Fibroblast of peridontal ligament (primary cell): Measurements from ENCODE around the gene KCTD16.
A peak's percentile ranks its signal among the peaks of the same experiment; 100 is the strongest.

Experiments
- DNase-seq: peaks from one replicate; pipeline ENCODE4 v3.0.0-alpha.2; 2010; ENCODE audit errors: extremely low read depth

The KCTD16 gene

DNA sequence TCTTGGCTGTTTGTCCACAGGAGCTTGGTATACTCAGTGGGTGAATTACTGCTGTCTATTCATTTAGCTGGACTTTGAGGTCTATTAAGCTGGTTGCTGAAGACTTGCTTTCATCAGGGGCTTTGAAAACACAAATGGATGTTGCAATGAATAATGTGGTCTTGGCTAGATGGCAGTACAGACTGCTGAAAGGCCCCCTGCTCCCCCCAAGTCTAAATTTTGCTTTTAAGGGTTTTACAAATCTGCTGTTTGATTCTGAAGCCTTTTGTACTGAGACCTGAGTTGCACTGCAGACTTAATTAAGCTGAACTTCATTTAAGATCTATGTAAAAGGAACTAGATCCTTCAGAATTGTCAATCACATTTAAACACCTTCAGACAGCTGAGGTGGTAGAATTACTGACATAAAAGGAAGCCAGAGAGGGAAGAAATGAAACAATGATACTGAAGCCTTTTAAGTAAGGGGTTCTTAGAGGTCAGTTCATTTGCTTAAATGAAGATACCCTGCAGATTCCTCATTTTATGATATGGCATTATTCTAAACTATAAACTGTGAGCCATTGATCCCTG lies 37.3 kb downstream of the KCTD16 start:
- DNase-seq = peak; percentile 37

DNA sequence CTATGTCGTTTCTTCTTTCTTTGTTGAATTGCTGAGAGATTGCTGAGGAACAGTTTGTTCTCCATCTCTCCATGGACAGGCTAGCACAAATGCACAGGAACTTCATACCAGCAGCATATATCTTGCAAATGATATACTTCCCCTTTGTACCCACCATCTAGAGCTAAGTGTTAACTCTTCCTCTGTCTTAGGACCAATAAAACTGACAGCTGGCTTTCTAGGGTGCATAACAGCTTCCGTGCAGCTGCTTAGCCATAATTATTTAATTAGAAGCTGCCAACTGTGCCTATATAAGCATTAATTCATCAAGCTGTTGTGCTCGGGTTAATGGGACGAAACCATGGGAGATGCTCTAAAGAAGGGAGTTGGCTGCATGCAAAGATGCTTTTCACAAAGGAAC lies 38.7 kb downstream of the KCTD16 start:
- no peak for DNase-seq

DNA sequence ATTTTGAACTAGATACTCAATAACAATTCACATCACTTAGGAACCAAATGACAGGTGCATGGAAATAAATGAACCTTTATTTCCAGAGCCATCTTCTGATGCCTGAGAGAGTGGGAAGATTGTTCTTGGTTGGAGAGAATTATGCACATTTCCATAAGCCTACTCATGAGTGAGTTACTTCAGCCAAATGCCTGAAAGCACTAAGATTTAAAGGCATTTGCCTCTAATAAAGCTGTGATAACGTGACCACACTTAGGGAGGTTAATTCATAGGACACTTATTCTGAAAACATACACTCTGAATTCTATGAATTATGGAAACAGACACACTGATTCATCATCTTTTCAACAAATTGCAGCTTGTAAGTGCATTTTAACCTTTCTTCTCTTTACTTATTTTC lies 40.0 kb downstream of the KCTD16 start:
- DNase-seq = no peak

DNA sequence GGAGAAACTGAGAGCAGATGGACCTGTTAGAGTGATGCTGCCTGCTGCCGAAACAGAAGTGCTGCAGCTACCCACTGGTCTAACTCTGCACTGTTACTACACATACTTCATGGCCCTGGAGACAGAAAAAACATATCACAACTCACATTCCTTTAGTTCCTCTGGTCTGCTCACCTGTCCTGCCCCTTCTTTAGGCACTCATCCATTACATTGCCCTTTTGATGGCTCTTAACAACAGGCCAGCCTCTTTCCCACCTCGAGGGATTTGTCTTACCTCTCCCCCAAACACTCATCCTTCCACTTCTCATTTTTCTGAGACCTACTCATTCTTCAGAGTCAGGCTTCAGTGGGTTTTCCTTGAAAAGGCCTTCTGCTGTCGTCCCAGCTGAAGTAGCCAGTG lies 49.2 kb downstream of the KCTD16 start:
- no peak for DNase-seq

DNA sequence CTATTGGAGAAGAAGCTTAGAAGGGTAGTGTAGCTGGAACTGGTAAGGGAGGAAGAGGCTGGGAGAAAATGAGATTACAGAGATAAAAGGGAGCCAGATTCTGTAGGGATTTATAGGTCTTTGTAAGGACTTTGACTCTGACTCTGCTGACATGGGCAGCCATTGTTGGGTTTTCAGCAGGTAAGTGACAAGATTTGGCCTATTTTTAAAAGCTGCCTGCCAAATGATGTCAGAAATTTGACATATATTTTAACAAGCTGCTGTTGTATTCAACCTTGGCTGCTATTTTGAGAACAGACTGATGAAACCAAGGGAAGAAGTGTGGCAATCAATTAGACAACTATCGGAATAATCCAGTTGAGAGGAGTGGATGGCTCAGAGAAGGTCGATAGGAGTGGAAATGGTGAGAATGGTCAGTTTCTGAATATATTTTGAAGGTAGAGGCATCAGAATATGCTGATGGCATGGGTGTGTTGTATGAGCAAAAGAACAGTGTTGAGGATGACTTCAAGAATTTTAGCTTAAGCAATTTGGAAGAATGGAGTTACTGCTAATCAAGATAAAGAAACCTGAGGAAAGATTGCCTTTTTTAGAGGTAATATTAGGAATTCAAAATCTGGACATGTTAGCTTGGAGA lies 56.8 kb downstream of the KCTD16 start:
- DNase-seq = no peak

DNA sequence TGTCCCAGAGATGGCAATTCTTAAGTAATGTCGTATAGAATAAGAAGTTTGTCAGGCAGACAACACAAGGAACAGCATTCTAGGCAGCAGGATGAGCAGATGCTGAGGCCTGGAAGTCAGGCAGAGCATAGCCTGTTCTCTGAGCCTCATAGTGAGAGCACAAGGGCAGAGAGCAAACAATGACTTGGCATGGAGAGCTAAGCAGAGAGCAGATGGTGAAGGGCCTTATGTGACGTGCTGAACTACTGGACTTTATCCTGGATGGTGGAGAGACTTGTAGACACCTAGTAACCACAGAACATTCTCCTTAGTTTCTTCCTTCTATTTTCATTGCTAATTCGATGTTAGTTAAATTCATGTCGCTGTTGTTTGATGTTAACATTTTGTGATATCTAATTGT lies 60.1 kb downstream of the KCTD16 start:
- DNase-seq = no peak

DNA sequence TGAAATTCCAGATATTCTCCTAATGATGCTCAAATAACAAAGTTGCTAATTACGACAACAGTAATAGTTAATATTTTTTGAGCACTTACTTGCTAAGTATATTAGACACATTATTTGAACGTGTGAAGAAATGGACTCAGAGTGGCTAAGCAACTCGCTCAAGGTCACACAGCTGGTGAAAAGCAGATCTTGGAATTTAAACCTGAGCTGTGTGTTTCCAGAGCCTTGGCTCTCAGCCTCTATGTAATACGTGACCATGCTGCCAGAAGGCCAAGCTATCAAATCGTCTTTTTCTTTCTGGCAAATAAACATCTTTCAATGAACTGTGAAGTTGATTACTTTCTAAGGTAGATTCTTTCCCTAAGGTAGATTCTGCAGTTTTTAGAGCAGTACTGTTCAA lies 61.6 kb downstream of the KCTD16 start:
- DNase-seq = no peak

DNA sequence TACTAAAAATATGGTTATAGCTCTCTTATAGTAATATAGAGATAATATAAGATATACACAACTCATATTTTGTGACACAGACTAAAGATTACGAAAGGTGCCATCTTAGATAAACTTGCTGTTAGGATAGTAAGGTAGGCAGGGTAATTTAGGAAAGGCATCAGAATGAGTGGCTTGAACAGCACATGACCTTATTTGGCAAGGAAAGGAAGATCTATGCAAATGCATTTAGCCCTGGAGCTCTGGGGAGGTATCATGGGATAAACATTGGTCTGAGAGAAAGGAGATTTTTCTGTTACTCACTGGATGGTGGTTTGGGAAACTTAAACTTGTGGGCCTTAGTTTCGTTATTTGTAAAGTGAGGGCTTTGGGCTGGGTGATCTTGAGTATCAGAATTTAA lies 65.8 kb downstream of the KCTD16 start:
- DNase-seq = peak; percentile 36

DNA sequence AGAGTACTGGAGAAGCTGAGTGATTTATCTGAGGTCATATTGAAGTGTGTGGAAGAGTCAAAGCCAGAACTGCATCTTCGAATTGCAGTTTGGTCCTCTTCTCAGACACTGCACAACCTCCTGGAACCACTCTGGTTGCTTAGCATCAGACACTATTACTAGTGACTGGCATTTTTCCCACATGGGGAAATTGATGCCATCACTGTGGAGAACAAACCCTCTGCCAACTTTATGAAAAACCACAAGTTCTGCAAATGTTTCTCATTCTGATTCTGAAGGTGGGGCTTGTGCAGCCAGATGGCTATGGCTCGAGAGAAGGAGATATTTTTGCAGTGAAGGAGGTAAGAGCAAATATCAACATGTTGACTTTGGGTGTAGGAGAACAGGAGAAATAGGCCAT lies 67.2 kb downstream of the KCTD16 start:
- DNase-seq = peak; percentile 86

DNA sequence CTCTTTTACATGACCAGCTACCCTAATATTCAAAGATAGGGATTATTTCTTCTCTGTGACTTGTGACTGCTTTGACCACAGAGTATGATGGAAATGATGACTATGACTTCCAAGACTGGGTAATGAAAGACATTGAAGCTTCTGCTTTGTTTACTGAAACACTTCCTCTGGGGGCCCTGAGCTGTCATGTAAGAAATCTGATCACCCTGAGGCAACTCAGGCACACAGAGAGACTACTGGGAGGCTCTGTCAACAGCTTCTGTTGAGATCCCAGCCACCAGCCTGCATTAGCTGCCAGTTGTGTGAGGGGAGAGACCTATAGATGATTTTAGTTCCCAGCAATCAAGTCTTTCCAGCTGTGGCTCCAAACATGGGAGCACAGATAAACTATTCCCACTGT lies 76.5 kb downstream of the KCTD16 start:
- peak; percentile 30 for DNase-seq

DNA sequence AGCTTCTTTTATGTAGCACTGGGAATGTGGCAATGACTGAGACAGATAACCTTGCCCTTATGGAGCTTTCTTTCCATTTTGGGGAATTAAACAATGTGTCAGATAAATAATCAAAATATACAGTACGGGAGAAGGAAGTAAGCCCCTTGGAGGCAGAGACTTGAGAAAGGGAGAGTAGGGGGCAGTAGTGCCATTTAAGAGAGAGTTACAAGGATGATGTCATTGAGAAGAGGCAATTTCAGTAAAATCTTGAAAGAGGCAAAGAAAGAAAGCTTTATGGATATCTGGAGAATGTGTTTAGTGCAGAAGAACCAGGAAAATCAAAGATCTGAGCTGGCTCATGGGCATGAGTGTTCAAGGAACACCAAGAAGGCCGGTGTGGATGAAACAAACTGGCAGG lies 77.3 kb downstream of the KCTD16 start:
- no peak for DNase-seq

DNA sequence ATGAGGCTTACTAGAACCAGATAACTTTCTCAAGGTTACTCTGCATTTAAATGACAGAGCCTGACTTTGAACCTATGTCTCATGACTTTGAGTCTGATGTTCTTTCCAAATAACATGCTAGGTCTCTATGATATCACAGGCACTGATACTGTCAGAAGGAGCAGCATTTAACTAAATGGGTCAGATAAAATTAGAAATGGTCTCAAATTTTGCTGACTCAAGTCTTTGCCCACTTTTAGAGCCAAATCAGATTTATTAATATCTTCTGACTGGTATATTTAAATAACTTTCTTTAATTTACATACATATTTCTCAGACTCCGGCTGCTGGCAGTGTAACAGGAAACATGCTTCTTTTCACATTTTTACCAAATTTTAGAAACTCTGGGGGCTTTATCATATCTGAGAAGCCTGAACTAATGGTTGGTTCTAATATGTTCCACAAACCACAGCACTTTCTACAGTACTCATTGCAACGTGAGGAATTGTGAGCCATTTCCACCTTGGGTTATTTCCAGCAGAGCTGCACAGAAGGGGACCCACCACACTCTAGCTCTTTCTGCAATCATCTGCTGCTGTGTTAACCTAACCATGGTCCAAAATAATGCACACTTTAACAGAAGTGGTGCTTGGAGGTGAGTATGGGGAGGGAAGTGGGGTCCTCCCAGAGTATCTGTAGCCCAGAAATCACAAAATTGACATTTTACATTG lies 79.2 kb downstream of the KCTD16 start:
- DNase-seq = no peak

DNA sequence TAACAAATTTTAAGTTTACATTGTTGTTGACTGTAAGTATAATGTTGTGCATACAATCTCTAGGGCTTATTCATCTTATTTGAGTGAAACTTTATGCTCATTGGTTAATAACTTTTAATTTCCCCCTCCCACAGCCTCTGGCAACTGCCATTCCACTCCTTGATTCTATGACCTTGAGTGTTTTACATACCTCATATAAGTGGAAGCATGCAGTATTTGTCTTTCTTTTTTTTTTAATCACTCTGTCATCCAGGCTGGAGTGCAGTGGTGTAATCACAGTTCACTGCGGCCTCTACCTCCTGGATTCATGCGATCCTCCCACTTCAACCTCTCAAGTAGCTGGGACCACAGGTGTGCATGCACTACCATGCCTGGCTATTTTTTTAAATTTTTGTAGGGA lies 83.9 kb downstream of the KCTD16 start:
- no peak for DNase-seq

DNA sequence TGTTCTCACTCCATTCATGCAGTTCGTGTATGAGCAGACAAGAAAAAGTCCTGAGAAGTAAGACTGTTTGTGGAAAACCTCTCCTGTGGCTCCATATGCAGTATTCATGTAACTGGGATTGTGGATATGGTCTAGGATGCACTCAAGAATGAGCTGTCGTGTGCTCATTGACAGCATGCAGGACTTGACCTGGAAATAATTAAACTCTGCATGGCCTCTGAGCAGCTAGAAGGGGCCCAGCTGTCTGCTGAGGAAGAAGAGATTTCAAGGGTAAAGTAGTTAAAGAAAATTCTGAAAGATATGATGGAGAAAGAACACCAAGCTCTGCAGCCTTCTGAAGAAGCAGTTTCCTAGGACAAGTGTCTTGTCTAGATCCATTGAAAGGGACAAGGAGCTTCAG lies 89.4 kb downstream of the KCTD16 start:
- DNase-seq = no peak

DNA sequence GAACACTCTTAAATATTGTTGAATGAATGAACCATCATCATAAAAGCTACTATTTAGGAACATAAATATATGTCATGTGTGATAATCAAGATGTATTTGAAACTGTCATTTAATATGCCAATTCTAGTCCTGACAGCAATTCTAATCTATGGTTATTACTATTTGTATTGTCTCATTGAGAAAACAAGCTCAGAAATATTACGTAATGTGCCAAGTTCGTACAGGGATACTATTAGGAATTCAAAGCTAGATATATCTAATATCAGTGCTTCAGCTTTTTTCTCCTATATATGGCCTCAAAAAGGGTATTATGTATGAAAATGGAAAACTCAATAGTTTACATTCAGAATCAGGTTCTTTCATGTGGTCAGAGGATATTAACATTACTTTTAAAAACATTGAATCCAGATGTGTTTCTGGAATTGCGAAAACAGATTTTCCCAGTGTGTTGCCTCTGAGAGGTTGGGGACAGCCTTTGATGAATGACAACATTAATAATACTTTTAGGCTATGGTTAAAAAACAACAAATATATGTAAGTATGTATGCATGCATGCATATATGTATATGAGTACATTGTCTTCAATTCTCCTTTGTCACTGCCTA lies 95.1 kb downstream of the KCTD16 start:
- no peak for DNase-seq

DNA sequence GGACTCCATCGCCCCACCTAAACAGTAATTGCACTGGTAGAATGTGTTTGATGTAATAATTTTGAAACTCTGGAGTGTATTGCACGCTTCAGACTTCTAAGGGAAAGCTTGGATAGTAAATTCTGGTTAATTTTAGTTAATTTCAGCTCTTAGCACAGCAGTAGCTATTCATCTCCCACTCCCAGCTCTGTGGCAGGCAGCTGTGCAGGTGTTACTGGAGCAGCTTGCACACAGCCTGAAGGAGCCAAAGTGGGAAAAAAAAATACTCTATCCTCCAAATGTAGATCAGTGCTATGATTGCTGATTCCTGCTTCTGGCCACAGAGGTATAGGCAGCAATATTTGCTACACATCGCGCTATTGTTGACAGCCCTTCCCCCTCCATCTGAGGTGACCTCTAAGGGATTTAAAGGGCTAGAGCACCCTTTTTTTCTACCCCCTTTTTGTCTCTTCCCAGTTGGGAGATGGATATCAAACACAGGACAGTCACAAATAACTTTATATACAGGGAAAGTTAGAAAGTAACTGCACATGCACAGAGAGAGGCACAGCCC lies 97.4 kb downstream of the KCTD16 start:
- no peak for DNase-seq

DNA sequence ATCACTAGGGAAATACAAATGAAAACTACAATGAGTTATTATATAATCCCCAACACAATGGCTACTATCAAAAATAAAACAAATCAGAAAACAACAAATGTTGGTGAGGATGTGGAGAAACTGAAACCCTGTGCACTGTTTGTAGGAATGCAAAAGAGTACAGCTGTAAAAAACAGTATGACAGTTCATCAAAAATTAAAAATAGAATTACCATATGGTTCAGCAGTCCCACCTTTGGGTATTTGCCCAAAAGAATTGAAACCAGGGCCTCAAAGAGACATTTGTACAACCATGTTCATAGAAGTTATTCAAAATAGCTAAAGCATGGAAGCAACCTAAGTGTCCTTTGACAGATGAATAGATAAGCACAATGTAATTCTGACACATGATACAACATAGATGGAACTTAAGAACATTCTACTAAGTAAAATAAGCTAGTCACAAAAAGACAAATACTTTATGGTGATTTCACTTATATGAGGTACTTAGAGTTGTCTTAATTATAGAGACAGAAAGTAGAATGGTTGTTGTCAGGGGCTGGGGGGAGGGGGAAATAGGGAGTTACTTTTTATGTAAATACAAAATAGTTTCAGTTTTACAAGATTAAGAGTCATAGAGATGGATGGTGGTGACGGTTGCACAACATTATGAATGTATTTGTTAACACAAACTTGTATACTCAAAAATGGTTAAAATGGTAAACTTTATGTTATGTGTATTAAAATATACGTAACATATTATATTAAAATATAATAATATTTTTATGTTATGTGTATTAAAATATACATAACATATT lies 102.8 kb downstream of the KCTD16 start:
- DNase-seq = no peak

DNA sequence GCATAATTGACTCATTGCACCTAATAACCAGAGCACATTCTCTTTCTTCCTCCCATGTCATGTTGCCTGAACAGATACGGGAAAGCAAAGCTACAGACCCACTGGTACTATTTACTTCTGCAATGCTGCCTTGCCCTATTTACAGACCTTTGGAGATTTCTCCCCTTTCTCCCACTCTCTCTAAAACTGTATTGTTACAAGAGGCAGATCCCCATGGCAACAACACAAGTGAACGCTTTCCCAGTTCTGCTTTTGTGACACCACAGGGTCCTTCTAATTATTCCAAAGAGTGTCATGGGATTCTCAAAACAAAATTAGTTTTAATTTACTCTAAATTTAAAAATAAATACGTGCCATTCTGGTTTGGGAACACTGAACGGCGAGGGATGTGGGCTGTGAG lies 104.7 kb downstream of the KCTD16 start:
- DNase-seq = no peak

DNA sequence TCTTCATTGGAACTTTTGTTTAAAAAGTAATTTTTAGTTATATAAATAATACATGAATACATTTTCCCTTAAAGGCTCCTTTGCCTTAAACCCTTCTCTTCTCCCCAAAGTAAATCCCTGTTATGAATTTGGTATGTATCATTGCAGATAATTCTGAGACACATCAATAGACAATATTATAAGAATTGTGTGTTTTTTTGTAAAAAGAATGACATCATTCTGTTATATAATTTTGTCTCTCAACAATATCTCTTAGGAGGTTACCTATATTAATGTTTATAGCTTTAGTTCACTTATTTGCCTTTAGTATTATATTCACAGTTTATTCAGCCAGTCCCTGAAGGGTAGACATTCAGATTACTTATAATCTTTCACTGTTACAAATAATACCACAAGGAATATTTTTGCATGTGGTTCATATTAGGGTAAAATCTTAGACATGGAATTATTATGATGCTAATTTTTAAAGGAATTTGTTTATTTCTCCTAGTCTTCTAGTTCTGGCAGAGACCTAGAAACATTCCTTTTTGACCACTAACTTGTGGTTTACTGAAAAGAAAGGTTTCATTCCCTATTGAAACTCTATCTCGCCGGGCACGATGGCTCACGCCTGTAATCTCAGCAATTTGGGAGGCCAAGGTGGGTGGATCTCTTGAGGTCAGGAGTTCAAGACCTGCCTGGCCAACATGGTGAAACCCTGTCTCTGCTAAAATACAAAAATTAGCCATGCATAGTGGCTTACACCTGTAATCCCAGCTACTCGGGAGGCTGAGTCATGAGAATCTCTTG lies 105.6 kb downstream of the KCTD16 start:
- peak; percentile 81 for DNase-seq

DNA sequence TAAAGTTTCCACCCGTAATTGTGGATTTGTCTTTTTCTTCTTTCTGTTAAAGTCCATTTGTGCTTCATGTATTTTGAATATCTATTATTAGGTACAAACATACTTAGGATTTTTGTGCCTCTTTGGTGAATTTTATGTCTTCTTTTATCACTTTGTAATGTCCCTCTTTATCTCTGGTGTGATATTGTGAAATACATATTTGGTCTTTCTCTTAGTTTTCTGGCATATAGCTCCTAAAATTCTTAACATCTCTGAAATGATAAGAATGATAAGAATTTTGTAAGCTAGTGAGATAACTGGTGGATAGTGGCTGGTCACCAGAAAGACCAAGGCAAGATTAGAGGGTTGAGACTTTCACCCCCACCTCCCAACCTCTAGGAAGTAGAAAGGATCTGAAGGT lies 111.1 kb downstream of the KCTD16 start:
- no peak for DNase-seq

DNA sequence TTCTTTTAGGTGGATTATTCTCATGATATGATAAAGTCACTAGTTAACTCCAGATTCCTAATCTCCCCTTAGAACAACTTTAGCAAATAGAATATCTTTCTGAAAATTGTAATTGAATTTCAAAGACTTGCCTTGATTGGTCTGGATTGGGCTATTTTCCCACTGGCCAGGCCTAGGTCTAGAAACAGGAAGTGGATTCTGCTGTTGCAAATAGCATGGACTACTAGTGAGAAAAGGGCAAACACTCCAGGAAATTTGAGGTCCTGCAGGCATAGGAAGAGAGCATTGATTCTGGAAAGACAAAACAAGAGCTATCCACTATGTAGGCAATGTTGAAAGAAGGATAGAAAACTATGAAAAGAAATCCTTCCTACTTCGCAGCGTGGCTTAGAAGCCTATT lies 113.4 kb downstream of the KCTD16 start:
- DNase-seq = no peak
